Measurements from ENCODE around the gene CNTNAP2. TPM values are rescaled to one million over a fixed set of nuclear protein-coding genes. Genes with fewer than 3 reads are reported as not detected.

Gene CNTNAP2
- total RNA-seq, 1 experiment from 2014 or later: 42.5 TPM

DNA sequence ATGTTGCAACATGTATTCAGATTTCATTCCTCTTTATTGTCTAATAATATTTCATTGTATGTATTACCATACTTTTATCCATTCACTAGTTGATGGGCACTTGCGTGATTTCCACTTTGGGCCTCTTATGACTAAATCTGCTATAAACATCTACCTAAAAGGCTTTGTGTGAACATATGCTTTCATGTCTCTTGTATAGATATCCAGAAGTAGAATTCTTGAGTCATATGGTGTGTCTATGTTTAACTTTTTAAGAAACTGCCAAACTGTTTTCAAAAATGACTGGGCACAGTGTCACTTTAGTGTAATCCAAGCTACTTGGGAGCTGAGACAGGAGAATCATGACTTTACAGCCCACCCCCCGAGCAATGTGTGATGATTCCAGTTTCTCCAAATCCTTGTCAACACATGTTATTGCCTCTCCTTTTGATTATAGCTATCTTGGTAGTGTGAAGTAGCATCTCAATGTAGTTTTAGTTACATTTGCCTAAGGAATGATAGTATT, 1855.1 kb downstream of the CNTNAP2 start:
- intact Hi-C loops (cut with micrococcal nuclease; ENCODE audit: unreplicated experiment): no loop called here
- Histone ChIP-seq H3K9me3 (no peaks in the 10 kb centered on the region), H3K4me1 (no peaks in the 10 kb centered on the region), H3K4me3 (ENCODE audit: low read depth, low read length) (no peak overlapping the region), H3K36me3 (ENCODE audit: control insufficient read depth, insufficient read depth, low read length) (no peaks in the 10 kb centered on the region), H3K27me3 (replicated peaks; ENCODE audit: control insufficient read depth, insufficient read depth, low read length) (no peaks in the 10 kb centered on the region)
- Mint-ChIP-seq H3K27ac (ENCODE audit: unreplicated experiment) (no peak overlapping the region), H3K36me3 (ENCODE audit: insufficient read depth, unreplicated experiment) (no peaks in the 10 kb centered on the region), H3K27me3 (ENCODE audit: insufficient read depth, unreplicated experiment) (no peaks in the 10 kb centered on the region), H3K4me3 (ENCODE audit: unreplicated experiment) (no peak overlapping the region), H3K9me3 (ENCODE audit: unreplicated experiment) (no peaks in the 10 kb centered on the region), H3K4me1 (ENCODE audit: low read depth, unreplicated experiment) (no peaks in the 10 kb centered on the region)
- ChIA-PET CTCF (no interaction called here), POLR2A (no interaction called here)
- TF ChIP-seq, protein P1, sequence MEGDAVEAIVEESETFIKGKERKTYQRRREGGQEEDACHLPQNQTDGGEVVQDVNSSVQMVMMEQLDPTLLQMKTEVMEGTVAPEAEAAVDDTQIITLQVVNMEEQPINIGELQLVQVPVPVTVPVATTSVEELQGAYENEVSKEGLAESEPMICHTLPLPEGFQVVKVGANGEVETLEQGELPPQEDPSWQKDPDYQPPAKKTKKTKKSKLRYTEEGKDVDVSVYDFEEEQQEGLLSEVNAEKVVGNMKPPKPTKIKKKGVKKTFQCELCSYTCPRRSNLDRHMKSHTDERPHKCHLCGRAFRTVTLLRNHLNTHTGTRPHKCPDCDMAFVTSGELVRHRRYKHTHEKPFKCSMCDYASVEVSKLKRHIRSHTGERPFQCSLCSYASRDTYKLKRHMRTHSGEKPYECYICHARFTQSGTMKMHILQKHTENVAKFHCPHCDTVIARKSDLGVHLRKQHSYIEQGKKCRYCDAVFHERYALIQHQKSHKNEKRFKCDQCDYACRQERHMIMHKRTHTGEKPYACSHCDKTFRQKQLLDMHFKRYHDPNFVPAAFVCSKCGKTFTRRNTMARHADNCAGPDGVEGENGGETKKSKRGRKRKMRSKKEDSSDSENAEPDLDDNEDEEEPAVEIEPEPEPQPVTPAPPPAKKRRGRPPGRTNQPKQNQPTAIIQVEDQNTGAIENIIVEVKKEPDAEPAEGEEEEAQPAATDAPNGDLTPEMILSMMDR (IDR thresholded peaks at IDR 0.05; ENCODE audit: insufficient read depth in 1 of 2, low read depth in 1 of 2, low read length in 1 of 2, severe bottlenecking in 1 of 2, unreplicated experiment in 1 of 2): no peak
- DNase-seq: no peak
- no TSS peak for BruUV-seq (replicated peaks)

DNA sequence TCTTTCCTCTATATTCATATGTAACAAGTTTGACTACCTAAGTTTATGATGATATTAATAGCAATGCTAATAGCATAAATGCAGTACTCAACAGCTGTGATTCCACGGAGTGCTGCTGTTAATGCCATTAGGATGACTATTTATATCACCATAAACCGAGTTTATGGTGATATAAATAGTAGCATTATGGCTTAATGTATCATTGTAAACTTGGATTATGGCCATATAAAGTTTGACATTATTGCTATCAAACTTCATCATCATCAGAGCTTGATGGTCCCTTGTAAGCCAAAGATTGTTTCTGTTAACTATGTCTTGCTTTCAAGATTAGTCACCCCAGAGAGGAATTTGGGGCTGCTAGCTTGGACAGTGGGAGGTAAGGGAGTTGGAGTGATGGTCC, 1861.6 kb downstream of the CNTNAP2 start:
- no peaks in the 10 kb centered on the region for H3K4me1 Mint-ChIP-seq (ENCODE audit: low read depth, unreplicated experiment)
- CTCF ChIA-PET: no interaction called here

GRCh38 chr7:147978651-147979050, 1862.0 kb downstream of the CNTNAP2 start:
- Histone ChIP-seq H3K9me3 (no peaks in the 10 kb centered on the region; the same call in 1 of the 2 replicates), H3K4me1 (no peaks in the 10 kb centered on the region), H3K4me3 (ENCODE audit: low read depth, low read length) (no peak overlapping the region), H3K27me3 (replicated peaks; ENCODE audit: control insufficient read depth, insufficient read depth, low read length) (no peaks in the 10 kb centered on the region), H3K36me3 (ENCODE audit: control insufficient read depth, insufficient read depth, low read length) (no peaks in the 10 kb centered on the region)
- Mint-ChIP-seq H3K27me3 (ENCODE audit: insufficient read depth, unreplicated experiment) (no peaks in the 10 kb centered on the region), H3K36me3 (ENCODE audit: insufficient read depth, unreplicated experiment) (no peaks in the 10 kb centered on the region), H3K9me3 (ENCODE audit: unreplicated experiment) (peaks cover 7% of the 10 kb centered on the region), H3K4me3 (ENCODE audit: unreplicated experiment) (no peak overlapping the region), H3K4me1 (ENCODE audit: low read depth, unreplicated experiment) (no peaks in the 10 kb centered on the region), H3K27ac (ENCODE audit: unreplicated experiment) (no peak overlapping the region)
- no TSS peak for BruUV-seq (replicated peaks)
- POLR2A ChIA-PET: no interaction called here
- CTCF ChIA-PET: no interaction called here
- DNase-seq: no peak
- TF ChIP-seq, protein P1 (IDR thresholded peaks at IDR 0.05; ENCODE audit: insufficient read depth in 1 of 2, low read depth in 1 of 2, low read length in 1 of 2, severe bottlenecking in 1 of 2, unreplicated experiment in 1 of 2): no peak
- intact Hi-C loops (cut with micrococcal nuclease; ENCODE audit: unreplicated experiment): no loop called here

More for the DNA sequence above, 1861.6 kb downstream of the CNTNAP2 start:
- Mint-ChIP-seq H3K27ac (ENCODE audit: unreplicated experiment) (no peak overlapping the region), H3K4me3 (ENCODE audit: unreplicated experiment) (no peak overlapping the region), H3K27me3 (ENCODE audit: insufficient read depth, unreplicated experiment) (no peaks in the 10 kb centered on the region), H3K36me3 (ENCODE audit: insufficient read depth, unreplicated experiment) (no peaks in the 10 kb centered on the region), H3K9me3 (ENCODE audit: unreplicated experiment) (peaks cover 2% of the 10 kb centered on the region)
- H3K4me1 ChIP-seq: no peaks in the 10 kb centered on the region
- no peaks in the 10 kb centered on the region for H3K27me3 ChIP-seq (replicated peaks; ENCODE audit: control insufficient read depth, insufficient read depth, low read length)
- TF ChIP-seq, protein P1 (IDR thresholded peaks at IDR 0.05; ENCODE audit: insufficient read depth in 1 of 2, low read depth in 1 of 2, low read length in 1 of 2, severe bottlenecking in 1 of 2, unreplicated experiment in 1 of 2): no peak
- no peak overlapping the region for H3K4me3 ChIP-seq (ENCODE audit: low read depth, low read length)
- DNase-seq: no peak
- POLR2A ChIA-PET: no interaction called here
- H3K9me3 ChIP-seq: no peaks in the 10 kb centered on the region
- no peaks in the 10 kb centered on the region for H3K36me3 ChIP-seq (ENCODE audit: control insufficient read depth, insufficient read depth, low read length)
- no TSS peak for BruUV-seq (replicated peaks)
- intact Hi-C loops (cut with micrococcal nuclease; ENCODE audit: unreplicated experiment): no loop called here

Measured in Caco-2 (cell line).